ENCODE measurements around the gene SLC35A2. TPM values are rescaled to one million over a fixed set of nuclear protein-coding genes. Genes with fewer than 3 reads are reported as not detected.

SLC35A2 gene
- total and polyA plus RNA-seq, 2 of the 4 experiments (the other 2 are of a cell fraction), result 10.8 to 48.3 TPM

DNA sequence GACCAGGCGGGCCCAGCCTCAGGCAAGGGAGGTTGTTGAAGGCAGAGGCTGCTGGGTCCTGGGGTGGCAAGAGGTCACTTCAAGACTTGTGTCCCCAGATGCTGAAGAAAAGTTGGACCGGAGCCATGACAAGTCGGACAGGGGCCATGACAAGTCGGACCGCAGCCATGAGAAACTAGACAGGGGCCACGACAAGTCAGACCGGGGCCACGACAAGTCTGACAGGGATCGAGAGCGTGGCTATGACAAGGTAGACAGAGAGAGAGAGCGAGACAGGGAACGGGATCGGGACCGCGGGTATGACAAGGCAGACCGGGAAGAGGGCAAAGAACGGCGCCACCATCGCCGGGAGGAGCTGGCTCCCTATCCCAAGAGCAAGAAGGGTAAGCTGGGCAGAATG is 9.3 kb downstream of the SLC35A2 start:
- WGBS, 2 experiments (ENCODE audit: extremely low coverage in 2 of 2, insufficient read length in 1 of 2), result 92% methylated on average over 16 of the region's 20 CpGs; no CpG with 5 or more reads in 1 of the 2 experiments

More for the DNA sequence above, 9.3 kb downstream of the SLC35A2 start:
- Histone ChIP-seq H3K9ac (ENCODE audit: low read depth, low read length) (no peak overlapping the region), H2AK5ac (ENCODE audit: low read depth, low read length) (no peak overlapping the region), H4K20me1 (ENCODE audit: insufficient read depth, low read length) (peaks cover 8% of the 10 kb centered on the region), H3K4me1 (ENCODE audit: control insufficient read depth, insufficient read depth, low read length) (no peaks in the 10 kb centered on the region), H2AFZ (replicated peaks; ENCODE audit: low read length, poor library complexity) (no peak overlapping the region), H2BK120ac (ENCODE audit: low read depth, low read length) (no peak overlapping the region), H3K4me3 (ENCODE audit: insufficient read depth, low read depth, low read length) (no peak overlapping the region), H2AK9ac (replicated peaks; ENCODE audit: low read depth, low read length, poor library complexity) (peak overlapping the region; percentile 76), H3K18ac (ENCODE audit: low read depth, low read length) (no peak overlapping the region), H4K5ac (ENCODE audit: low read depth, low read length) (no peak overlapping the region), H3K27me3 (ENCODE audit: control insufficient read depth, insufficient read depth, low read length) (no peaks in the 10 kb centered on the region), H3K14ac (replicated peaks; ENCODE audit: low read depth, low read length) (no peak overlapping the region), H3K23ac (ENCODE audit: low read depth, low read length) (no peak overlapping the region), H3K9me3 (ENCODE audit: control insufficient read depth, insufficient read depth, low read length) (no peaks in the 10 kb centered on the region; the same call in 1 of the 2 replicates), H4K91ac (ENCODE audit: insufficient read depth, low read depth, low read length) (no peak overlapping the region), H3K9me1 (ENCODE audit: insufficient read depth, low read length) (no peaks in the 10 kb centered on the region), H4K8ac (ENCODE audit: low read depth in 2 of 2, low read length in 2 of 2) (no peak overlapping the region), H3K27ac (ENCODE audit: insufficient read depth, low read length) (no peak overlapping the region), H3K79me1 (ENCODE audit: low read depth in 1 of 2, low read length in 2 of 2) (peaks cover 0 to 14% of the 10 kb centered on the region in 2 experiments; a peak in 2 of 4 replicates), H3K4me2 (ENCODE audit: low read depth, low read length) (no peak overlapping the region), H2BK15ac (ENCODE audit: low read depth, low read length) (no peak overlapping the region), H2BK20ac (ENCODE audit: low read depth, low read length) (no peak overlapping the region), H3K4ac (ENCODE audit: low read depth, low read length) (no peak overlapping the region), H2BK5ac (ENCODE audit: low read depth, low read length, poor library complexity, severe bottlenecking) (no peak overlapping the region), H3K36me3 (ENCODE audit: control insufficient read depth, insufficient read depth, low read length) (peaks cover 19% of the 10 kb centered on the region), H3K56ac (ENCODE audit: extremely low read depth, insufficient read depth, low read length) (no peak overlapping the region)
- no peak for ATAC-seq (ENCODE audit: low read depth)
- intact Hi-C loops (cut with micrococcal nuclease) (no loop called here), in situ Hi-C loops (cut with MboI; ENCODE audit: low sequenced_read_pairs) (no loop called here), dilution Hi-C loops (cut with HindIII; ENCODE audit: low sequenced_read_pairs, unreplicated experiment) (no loop called here)
- no peak for DNase-seq
- ChIA-PET CTCF (no interaction called here), POLR2A (ENCODE audit: unreplicated experiment) (no interaction called here)
- BruUV-seq (replicated peaks), result no TSS peak
- TF ChIP-seq RFX5 (IDR thresholded peaks at IDR 0.05; ENCODE audit: low read depth, low read length) (no peak), MAZ (IDR thresholded peaks at IDR 0.05; ENCODE audit: borderline replicate concordance, low read depth, low read length) (no peak), BHLHE40 (IDR thresholded peaks at IDR 0.05; ENCODE audit: low read depth, low read length) (no peak), POLR2A (IDR thresholded peaks at IDR 0.05; ENCODE audit: low read depth, low read length) (no peak)

All from IMR-90 (cell line).